Kidney (tissue), 14 donors: ENCODE data around the gene FRRS1. TPM values are rescaled to one million over a fixed set of nuclear protein-coding genes. Genes with fewer than 3 reads are reported as not detected.

ENCODE experiments used
- DNase-seq, 5 donors: peaks; one replicate each; pipeline ENCODE4 v3.0.0-alpha.2; 2013 to 2020
- FAIRE-seq: peaks from 2 replicates; lab custom pipeline; 2012; peaks lifted over from hg19 to GRCh38; lab: Jason Lieb, UNC
- H3K27ac ChIP-seq, 2 donors: one replicate each; pipeline ENCODE4 v1.7.0; 2013; ENCODE audit warnings: low read depth in 2 of 2, low read length in 2 of 2, inconsistent platforms in 1 of 2
- H3K27me3 ChIP-seq: one replicate; pipeline ENCODE4 v1.7.1; 2013; ENCODE audit warnings: low read length, inconsistent platforms; ENCODE audit not compliant: control insufficient read depth, insufficient read depth
- H3K36me3 ChIP-seq, 3 donors: one replicate each; pipeline versions ENCODE4 v1.7.0 to v1.7.1; 2013; ENCODE audit warnings: low read length in 3 of 3, control low read depth in 1 of 3, inconsistent platforms in 1 of 3; ENCODE audit not compliant: insufficient read depth in 3 of 3, control insufficient read depth in 2 of 3
- H3K4me1 ChIP-seq, 3 donors: one replicate each; pipeline versions ENCODE4 v1.7.0 to v1.7.1; 2013; ENCODE audit warnings: low read length in 3 of 3, inconsistent platforms in 1 of 3, low read depth in 1 of 3; ENCODE audit not compliant: control insufficient read depth in 2 of 3, insufficient read depth in 2 of 3
- H3K4me3 ChIP-seq, 3 donors: one replicate each; pipeline versions ENCODE4 v1.7.0 to v1.8.1; 2013; ENCODE audit warnings: low read length in 3 of 3, control low read depth in 1 of 3, inconsistent platforms in 1 of 3
- H3K9ac ChIP-seq, 3 donors: one replicate each; pipeline versions ENCODE4 v1.7.0 to v1.7.1; 2013; ENCODE audit warnings: low read length in 3 of 3, control low read depth in 1 of 3, inconsistent platforms in 1 of 3
- H3K9me3 ChIP-seq, 3 donors: one replicate each; pipeline versions ENCODE4 v1.7.0 to v1.7.1; 2013; ENCODE audit warnings: low read length in 3 of 3, control low read depth in 1 of 3, inconsistent platforms in 1 of 3; ENCODE audit not compliant: control insufficient read depth in 2 of 3, insufficient read depth in 1 of 3
- CTCF ChIP-seq: IDR thresholded peaks from 3 replicates; pipeline ENCODE4 v1.5.1; 2012; ENCODE audit warnings: mild to moderate bottlenecking, moderate library complexity, borderline replicate concordance; ENCODE audit not compliant: insufficient read depth; ENCODE audit errors: extremely low read depth
- intact Hi-C: fragments of 100-400 bp; cut with DNase I; formaldehyde crosslinking; loops from one replicate; pipeline ENCODE4 v1.11.1; 2022
- polyA plus RNA-seq: library from polyadenylated mRNA; stranded (reverse); fragments of 350-450 nt; fragmentation: Illumina TruSeq; extraction: RNeasy Lipid Tissue Mini Kit (QIAGEN cat#74804); gene quantifications from one replicate; pipeline ENCODE4 v1.2.3, GENCODE V29; 2014; ENCODE audit warnings: low read depth, low replicate concordance; ENCODE audit not compliant: insufficient read depth
- total RNA-seq: library from RNA; stranded (reverse); fragmentation: NEBNext Ultra II Directional; extraction: Animal tissue kit (Norgen Biotek cat#: 25700); gene quantifications from one replicate; pipeline ENCODE4 v1.2.1, GENCODE V29; 2021
- donor health status: control.
- donor health status: control.
- donor health status: control.
- donor health status: control.
- donor health status: control.
- donor health status: DM: yes; HTN: yes; CAD: no.
- donor health status: Normal renal cell carcinoma (clear cell type).

FRRS1 gene
- total and polyA plus RNA-seq, 2 donors from 2014 or later: 1.0 to 7.4 TPM

- no peaks in the 10 kb centered on the region for H3K9me3 ChIP-seq
- H3K9ac ChIP-seq: peak overlapping the region in 1 of 3 donors; percentile 35
- intact Hi-C loops: no loop called here
- DNase-seq (no peak), FAIRE-seq (no peak)
- peak overlapping the region in 1 of 2 donors; percentile 48 for H3K27ac ChIP-seq
- no peak for TF ChIP-seq CTCF
- no peaks in the 10 kb centered on the region for H3K27me3 ChIP-seq
- no peaks in the 10 kb centered on the region for H3K36me3 ChIP-seq
- H3K4me1 ChIP-seq: peaks cover 0 to 6% (median 0%) of the 10 kb centered on the region in 3 donors
- peak overlapping the region in 1 of 3 donors; percentile 9 for H3K4me3 ChIP-seq
These were observed 2.2 kb upstream of the FRRS1 start for GRCh38 chr1:99768524-99769245.

GRCh38 chr1:99768104-99768503, 1.7 kb upstream of the FRRS1 start:
- no peak for FAIRE-seq
- DNase-seq: peak in 1 of 5 donors; percentile 23
- Histone ChIP-seq H3K36me3 (no peaks in the 10 kb centered on the region), H3K27ac (peak overlapping the region in 1 of 2 donors; percentile 48), H3K9ac (peak overlapping the region in 1 of 3 donors; percentile 35), H3K27me3 (no peaks in the 10 kb centered on the region), H3K4me3 (peak overlapping the region in 1 of 3 donors; percentile 9), H3K4me1 (peaks cover 0 to 6% (median 0%) of the 10 kb centered on the region in 3 donors), H3K9me3 (no peaks in the 10 kb centered on the region)
- TF ChIP-seq CTCF: no peak
- intact Hi-C loops: no loop called here

GRCh38 chr1:99764909-99765308, 1.5 kb downstream of the FRRS1 start:
- intact Hi-C loops: no loop called here
- H3K27me3 ChIP-seq: no peaks in the 10 kb centered on the region
- peaks cover 0 to 7% (median 0%) of the 10 kb centered on the region in 3 donors for H3K4me1 ChIP-seq
- no peaks in the 10 kb centered on the region for H3K9me3 ChIP-seq
- no peak overlapping the region for H3K4me3 ChIP-seq
- H3K9ac ChIP-seq: no peak overlapping the region
- no peak overlapping the region for H3K27ac ChIP-seq
- no peak for TF ChIP-seq CTCF
- no peak for FAIRE-seq
- H3K36me3 ChIP-seq: no peaks in the 10 kb centered on the region
- DNase-seq: no peak
